Left ventricle myocardium inferior (tissue), 1 donor: Measurements from ENCODE around the gene BAIAP2L2. TPM values are rescaled to one million over a fixed set of nuclear protein-coding genes. Genes with fewer than 3 reads are reported as not detected.
"Not testable (repeated sequence)": the region's sequence is repeated elsewhere in the genome, so short reads cannot be mapped to it uniquely, and the experiment has no call there.

Source experiments
- DNase-seq: peaks from one replicate; pipeline ENCODE4 v3.0.0-alpha.2; 2020
- H3K27ac ChIP-seq: fragments of 200-600 bp; replicated peaks from 2 replicates; pipeline ENCODE4 v1.8.0; 2021
- H3K27me3 ChIP-seq: fragments of 200-600 bp; 2 replicates; pipeline ENCODE4 v1.8.0; 2021; ENCODE audit warnings: low read depth
- H3K36me3 ChIP-seq: fragments of 200-600 bp; 2 replicates; pipeline ENCODE4 v1.8.0; 2021
- H3K4me1 ChIP-seq: fragments of 200-600 bp; 2 replicates; pipeline ENCODE4 v1.8.0; 2021
- H3K4me3 ChIP-seq: fragments of 200-600 bp; 2 replicates; pipeline ENCODE4 v1.8.0; 2021; ENCODE audit warnings: mild to moderate bottlenecking, moderate library complexity
- H3K9me3 ChIP-seq: fragments of 200-600 bp; replicated peaks from 2 replicates; pipeline ENCODE4 v1.8.0; 2021
- intact Hi-C: fragments of 100-400 bp; cut with micrococcal nuclease; formaldehyde crosslinking; loops from one replicate; pipeline ENCODE4 v1.11.0; 2022
- long read RNA-seq: library from polyadenylated mRNA; unstranded; transcript quantifications from one replicate; pipeline ENCODE4 v2.0.0, GENCODE V29; 2021
- total RNA-seq: library from RNA; stranded (reverse); fragmentation: NEBNext Ultra II Directional; extraction: Animal tissue kit (Norgen Biotek cat#: 25700); gene quantifications from one replicate; pipeline ENCODE4 v1.2.1, GENCODE V29; 2021
- TF ChIP-seq, protein P1 (sequence below): fragments of 200-600 bp; IDR thresholded peaks from 2 replicates; pipeline ENCODE4 v1.8.0; 2021; ENCODE audit warnings: antibody characterized with exemption, mild to moderate bottlenecking, borderline replicate concordance
- donor health status: DM: no; HTN: yes; CAD: no; lungs with severe emphysema.

Gene BAIAP2L2
- total RNA-seq, result 0.16 TPM
- long read RNA-seq, partial matches to known transcripts, result 0 of 1 reads
- long read RNA-seq, other reads (novel, unspliced or antisense), result 1 of 1 reads

GRCh38 chr22:38110008-38110862, at the start of gene BAIAP2L2:
Gene BAIAP2L2, minus strand, starts transcription at chr22:38110684. Its CDS starts 159 bp downstream, at chr22:38110525.
- DNase-seq, result no peak
- peaks cover 10% of the 10 kb centered on the region for H3K36me3 ChIP-seq
- no peak within 1 kb of the TSS for H3K27ac ChIP-seq
- intact Hi-C loops, result no loop called here
- H3K4me3 ChIP-seq, result no peak within 1 kb of the TSS
- H3K9me3 ChIP-seq, result no peaks in the 10 kb centered on the region
- no peaks in the 10 kb centered on the region for H3K27me3 ChIP-seq
- H3K4me1 ChIP-seq, result peaks cover 11% of the 10 kb centered on the region
- TF ChIP-seq, protein P1, sequence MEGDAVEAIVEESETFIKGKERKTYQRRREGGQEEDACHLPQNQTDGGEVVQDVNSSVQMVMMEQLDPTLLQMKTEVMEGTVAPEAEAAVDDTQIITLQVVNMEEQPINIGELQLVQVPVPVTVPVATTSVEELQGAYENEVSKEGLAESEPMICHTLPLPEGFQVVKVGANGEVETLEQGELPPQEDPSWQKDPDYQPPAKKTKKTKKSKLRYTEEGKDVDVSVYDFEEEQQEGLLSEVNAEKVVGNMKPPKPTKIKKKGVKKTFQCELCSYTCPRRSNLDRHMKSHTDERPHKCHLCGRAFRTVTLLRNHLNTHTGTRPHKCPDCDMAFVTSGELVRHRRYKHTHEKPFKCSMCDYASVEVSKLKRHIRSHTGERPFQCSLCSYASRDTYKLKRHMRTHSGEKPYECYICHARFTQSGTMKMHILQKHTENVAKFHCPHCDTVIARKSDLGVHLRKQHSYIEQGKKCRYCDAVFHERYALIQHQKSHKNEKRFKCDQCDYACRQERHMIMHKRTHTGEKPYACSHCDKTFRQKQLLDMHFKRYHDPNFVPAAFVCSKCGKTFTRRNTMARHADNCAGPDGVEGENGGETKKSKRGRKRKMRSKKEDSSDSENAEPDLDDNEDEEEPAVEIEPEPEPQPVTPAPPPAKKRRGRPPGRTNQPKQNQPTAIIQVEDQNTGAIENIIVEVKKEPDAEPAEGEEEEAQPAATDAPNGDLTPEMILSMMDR, result no peak

- H3K36me3 ChIP-seq, result no peaks in the 10 kb centered on the region
- H3K9me3 ChIP-seq, result no peaks in the 10 kb centered on the region
- no peak overlapping the region for H3K4me3 ChIP-seq
- DNase-seq, result no peak
- no peaks in the 10 kb centered on the region for H3K27me3 ChIP-seq
- H3K4me1 ChIP-seq, result no peaks in the 10 kb centered on the region
- intact Hi-C loops, result no loop called here
- TF ChIP-seq, protein P1, result no peak
- H3K27ac ChIP-seq, result no peak overlapping the region
These were observed 45.2 kb upstream of the BAIAP2L2 start for GRCh38 chr22:38155703-38156102.

GRCh38 chr22:38154563-38154915, 44.1 kb upstream of the BAIAP2L2 start:
- H3K27me3 ChIP-seq, intact Hi-C loops, H3K36me3 ChIP-seq, H3K4me3 ChIP-seq, H3K27ac ChIP-seq, DNase-seq, H3K4me1 ChIP-seq, H3K9me3 ChIP-seq: not testable (repeated sequence)

GRCh38 chr22:38153821-38154562, 43.5 kb upstream of the BAIAP2L2 start:
- Histone ChIP-seq H3K4me1 (no peaks in the 10 kb centered on the region), H3K27me3 (no peaks in the 10 kb centered on the region), H3K4me3 (no peak overlapping the region), H3K27ac (no peak overlapping the region), H3K36me3 (no peaks in the 10 kb centered on the region), H3K9me3 (no peaks in the 10 kb centered on the region)
- intact Hi-C loops, result no loop called here
- no peak for DNase-seq
- TF ChIP-seq, protein P1, result no peak

DNA sequence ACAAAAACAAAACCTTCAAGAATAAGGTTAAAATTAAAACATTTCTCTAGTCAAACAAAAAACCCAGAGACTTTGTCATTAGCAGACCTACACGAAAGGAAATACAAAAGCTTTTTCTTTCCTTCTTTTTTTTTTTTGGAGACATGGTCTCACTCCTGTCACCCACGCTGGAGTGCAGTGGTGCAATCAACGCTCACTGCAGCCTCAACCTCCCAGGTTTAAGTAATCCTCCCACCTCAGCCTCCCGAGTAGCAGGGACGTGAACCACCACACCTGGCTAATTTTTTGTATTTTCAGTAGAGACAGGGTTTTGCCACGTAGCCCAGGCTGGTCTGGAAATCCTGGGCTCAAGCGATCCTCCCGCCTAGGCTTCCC, 40.6 kb upstream of the BAIAP2L2 start:
- intact Hi-C loops, result no loop called here
- no peak for DNase-seq

More for the DNA sequence above, 40.6 kb upstream of the BAIAP2L2 start:
- Histone ChIP-seq H3K9me3 (no peaks in the 10 kb centered on the region), H3K4me3 (no peak overlapping the region), H3K36me3 (no peaks in the 10 kb centered on the region), H3K4me1 (no peaks in the 10 kb centered on the region), H3K27ac (no peak overlapping the region), H3K27me3 (no peaks in the 10 kb centered on the region)
- TF ChIP-seq, protein P1, result no peak
